H1 (cell line): ENCODE data around the gene ALDOA.

Experiments
- CREB1 ChIP-seq: IDR thresholded peaks from 2 replicates; pipeline ENCODE4 v1.6.1; 2012; ENCODE audit warnings: inconsistent platforms
- E2F6 ChIP-seq: IDR thresholded peaks from 2 replicates; pipeline ENCODE4 v1.6.1; 2012; ENCODE audit warnings: inconsistent platforms
- EGR1 ChIP-seq: IDR thresholded peaks from 2 replicates; pipeline ENCODE4 v1.6.1; 2011; ENCODE audit warnings: low read depth, low read length, borderline replicate concordance
- EP300 ChIP-seq, 2 experiments: IDR thresholded peaks; 1 replicate in 1 of 2; 2 replicates in 1 of 2; pipeline ENCODE4 v1.6.1; 2011 to 2012; ENCODE audit warnings: low read depth in 2 of 2, low read length in 2 of 2, mild to moderate bottlenecking in 2 of 2, borderline replicate concordance in 1 of 2, inconsistent platforms in 1 of 2, moderate library complexity in 1 of 2
- JUN ChIP-seq: IDR thresholded peaks from 2 replicates; pipeline ENCODE4 v1.6.1; 2011; ENCODE audit warnings: low read depth, mild to moderate bottlenecking, improper control_type of control experiment, low read length
- MAX ChIP-seq: IDR thresholded peaks from 2 replicates; pipeline ENCODE4 v1.6.1; 2012; ENCODE audit warnings: inconsistent platforms
- POLR2A ChIP-seq, 2 experiments: IDR thresholded peaks; 1 replicate in 1 of 2; 2 replicates in 1 of 2; pipeline ENCODE4 v1.6.1; 2011; ENCODE audit warnings: low read depth in 2 of 2, low read length in 2 of 2, mild to moderate bottlenecking in 2 of 2; ENCODE audit errors: control extremely low read depth in 1 of 2
- POLR2AphosphoS5 ChIP-seq: IDR thresholded peaks from 2 replicates; pipeline ENCODE4 v1.6.1; 2011; ENCODE audit warnings: low read depth, low read length
- POU5F1 ChIP-seq: IDR thresholded peaks from 2 replicates; pipeline ENCODE4 v1.6.1; 2011; ENCODE audit warnings: low read depth, mild to moderate bottlenecking, low read length, moderate library complexity
- RAD21 ChIP-seq, 2 experiments: IDR thresholded peaks in 1 of 2; conservative IDR thresholded peaks in 1 of 2; 2 replicates each; pipeline ENCODE4 v1.6.1; 2011; ENCODE audit warnings: low read depth in 2 of 2, low read length in 2 of 2, improper control_type of control experiment in 1 of 2, inconsistent platforms in 1 of 2, mild to moderate bottlenecking in 1 of 2, moderate library complexity in 1 of 2
- TF ChIP-seq, protein P1 (sequence below), 3 experiments: IDR thresholded peaks; 1 replicate in 2 of 3; 2 replicates in 1 of 3; pipeline versions ENCODE4 v1.5.1 to v1.6.1; 2011; ENCODE audit warnings: low read length in 3 of 3, mild to moderate bottlenecking in 3 of 3, inconsistent platforms in 2 of 3, low read depth in 1 of 3, moderate library complexity in 1 of 3; ENCODE audit not compliant: insufficient read depth in 1 of 3; ENCODE audit errors: control extremely low read depth in 1 of 3

GRCh38 chr16:30078744-30079143 is 13.2 kb downstream of the ALDOA start:
- no peak for TF ChIP-seq EP300 (IDR thresholded peaks at IDR 0.05; ENCODE audit: borderline replicate concordance in 1 of 2, low read depth in 2 of 2, low read length in 2 of 2)
- no peak for TF ChIP-seq POU5F1
- TF ChIP-seq MAX = no peak
- no peak for TF ChIP-seq POLR2AphosphoS5
- TF ChIP-seq, protein P1, sequence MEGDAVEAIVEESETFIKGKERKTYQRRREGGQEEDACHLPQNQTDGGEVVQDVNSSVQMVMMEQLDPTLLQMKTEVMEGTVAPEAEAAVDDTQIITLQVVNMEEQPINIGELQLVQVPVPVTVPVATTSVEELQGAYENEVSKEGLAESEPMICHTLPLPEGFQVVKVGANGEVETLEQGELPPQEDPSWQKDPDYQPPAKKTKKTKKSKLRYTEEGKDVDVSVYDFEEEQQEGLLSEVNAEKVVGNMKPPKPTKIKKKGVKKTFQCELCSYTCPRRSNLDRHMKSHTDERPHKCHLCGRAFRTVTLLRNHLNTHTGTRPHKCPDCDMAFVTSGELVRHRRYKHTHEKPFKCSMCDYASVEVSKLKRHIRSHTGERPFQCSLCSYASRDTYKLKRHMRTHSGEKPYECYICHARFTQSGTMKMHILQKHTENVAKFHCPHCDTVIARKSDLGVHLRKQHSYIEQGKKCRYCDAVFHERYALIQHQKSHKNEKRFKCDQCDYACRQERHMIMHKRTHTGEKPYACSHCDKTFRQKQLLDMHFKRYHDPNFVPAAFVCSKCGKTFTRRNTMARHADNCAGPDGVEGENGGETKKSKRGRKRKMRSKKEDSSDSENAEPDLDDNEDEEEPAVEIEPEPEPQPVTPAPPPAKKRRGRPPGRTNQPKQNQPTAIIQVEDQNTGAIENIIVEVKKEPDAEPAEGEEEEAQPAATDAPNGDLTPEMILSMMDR (IDR thresholded peaks at IDR 0.05; ENCODE audit: control extremely low read depth in 1 of 3, insufficient read depth in 1 of 3, low read depth in 1 of 3, low read length in 3 of 3) = no peak
- no peak for TF ChIP-seq JUN
- TF ChIP-seq E2F6 = no peak
- TF ChIP-seq POLR2A (IDR thresholded peaks at IDR 0.05; ENCODE audit: control extremely low read depth in 1 of 2, low read depth in 2 of 2, low read length in 2 of 2) = no peak
- TF ChIP-seq EGR1 = no peak
- no peak for TF ChIP-seq RAD21 (IDR thresholded peaks at IDR 0.05 in 1 of 2, conservative IDR thresholded peaks at IDR 0.05 in 1 of 2; ENCODE audit: low read depth in 2 of 2, low read length in 2 of 2)
- TF ChIP-seq CREB1 = no peak
